ENCODE results near the gene NCKIPSD.

GRCh38 chr3:48630833-48631232 lies 54.9 kb downstream of the NCKIPSD start:
- TF ChIP-seq ZNF629 (tag by site-specific recombination; IDR thresholded peaks at IDR 0.05) (no peak), ZNF148 (tag by site-specific recombination; IDR thresholded peaks at IDR 0.05; ENCODE audit: borderline replicate concordance) (no peak), MZF1 (tag by site-specific recombination; IDR thresholded peaks at IDR 0.05; ENCODE audit: borderline replicate concordance) (no peak), CTCF (tag by site-specific recombination; IDR thresholded peaks at IDR 0.05) (no peak), ZNF529 (tag by site-specific recombination; IDR thresholded peaks at IDR 0.05; ENCODE audit: insufficient replicate concordance) (no peak), ZXDB (tag by site-specific recombination; IDR thresholded peaks at IDR 0.05) (no peak), KLF9 (tag by site-specific recombination; IDR thresholded peaks at IDR 0.05; ENCODE audit: low read depth) (no peak), ZFP69B (tag by site-specific recombination; IDR thresholded peaks at IDR 0.05) (no peak), REST (tag by site-specific recombination; IDR thresholded peaks at IDR 0.05) (no peak)

All from HEK293 (cell line).